Immature natural killer cell (primary cell): ENCODE data around the gene CSF1R. TPM values are rescaled to one million over a fixed set of nuclear protein-coding genes. Genes with fewer than 3 reads are reported as not detected.
"Not testable (repeated sequence)": the region's sequence is repeated elsewhere in the genome, so short reads cannot be mapped to it uniquely, and the experiment has no call there.

ENCODE experiments used
- DNase-seq, 3 donors: peaks; one replicate each; pipeline ENCODE4 v3.0.0; 2022; ENCODE audit warnings: mixed read lengths in 1 of 3
- H3K27ac Mint-ChIP-seq, 6 donors: one replicate each; pipeline ENCODE4 v1.8.0; 2020; ENCODE audit warnings: mixed read lengths in 6 of 6, mild to moderate bottlenecking in 5 of 6, inconsistent platforms in 4 of 6, moderate library complexity in 3 of 6
- H3K27me3 Mint-ChIP-seq, 3 donors: one replicate each; pipeline ENCODE4 v1.8.0; 2020 to 2021; ENCODE audit warnings: low read depth in 3 of 3, mild to moderate bottlenecking in 3 of 3, mixed read lengths in 3 of 3, moderate library complexity in 3 of 3, inconsistent platforms in 1 of 3
- H3K36me3 Mint-ChIP-seq, 3 donors: one replicate each; pipeline ENCODE4 v1.8.0; 2020; ENCODE audit warnings: mixed read lengths in 3 of 3, inconsistent platforms in 2 of 3, mild to moderate bottlenecking in 2 of 3
- H3K4me1 Mint-ChIP-seq, 2 donors: one replicate each; pipeline ENCODE4 v1.8.0; 2020; ENCODE audit warnings: inconsistent platforms in 2 of 2, mild to moderate bottlenecking in 2 of 2, mixed read lengths in 2 of 2, moderate library complexity in 1 of 2
- H3K4me3 Mint-ChIP-seq, 5 donors: one replicate each; pipeline ENCODE4 v1.8.0; 2020; ENCODE audit warnings: mild to moderate bottlenecking in 5 of 5, mixed read lengths in 5 of 5, inconsistent platforms in 3 of 5, moderate library complexity in 3 of 5
- H3K9me3 Mint-ChIP-seq, 6 donors: one replicate each; pipeline ENCODE4 v1.8.0; 2020; ENCODE audit warnings: mild to moderate bottlenecking in 6 of 6, mixed read lengths in 6 of 6, inconsistent platforms in 4 of 6, moderate library complexity in 3 of 6
- polyA plus RNA-seq, 3 donors: library from polyadenylated mRNA; unstranded; fragments of 300-500 nt; fragmentation: Illumina TruSeq; gene quantifications; one replicate each; pipeline ENCODE4 v1.2.3, GENCODE V29; 2021

CSF1R gene
- polyA plus RNA-seq, 3 donors from 2014 or later = 0.82 to 10.4 (median 2.5) TPM

GRCh38 chr5:150057052-150057451 lies 29.3 kb downstream of the CSF1R start:
- Mint-ChIP-seq H3K4me3 (no peak overlapping the region), H3K27ac (no peak overlapping the region)

GRCh38 chr5:150056075-150056443 lies 30.3 kb downstream of the CSF1R start:
- Mint-ChIP-seq H3K9me3 (no peaks in the 10 kb centered on the region), H3K4me3 (no peak overlapping the region), H3K36me3 (peaks cover 23 to 51% (median 27%) of the 10 kb centered on the region in 3 donors), H3K4me1 (no peaks in the 10 kb centered on the region), H3K27me3 (peaks cover 2 to 5% (median 4%) of the 10 kb centered on the region in 3 donors), H3K27ac (no peak overlapping the region)
- DNase-seq = no peak

More at GRCh38 chr5:150057052-150057451, 29.3 kb downstream of the CSF1R start:
- Mint-ChIP-seq H3K9me3 (no peaks in the 10 kb centered on the region), H3K27me3 (peaks cover 2 to 5% (median 2%) of the 10 kb centered on the region in 3 donors), H3K36me3 (peaks cover 15 to 41% (median 17%) of the 10 kb centered on the region in 3 donors), H3K4me1 (no peaks in the 10 kb centered on the region)
- DNase-seq = no peak

GRCh38 chr5:150055326-150056074 lies 30.9 kb downstream of the CSF1R start:
- H3K9me3 Mint-ChIP-seq = no peaks in the 10 kb centered on the region
- peaks cover 28 to 56% (median 32%) of the 10 kb centered on the region in 3 donors for H3K36me3 Mint-ChIP-seq
- H3K4me3 Mint-ChIP-seq = no peak overlapping the region

GRCh38 chr5:150054569-150054968 lies 31.8 kb downstream of the CSF1R start:
- H3K27me3 Mint-ChIP-seq = peaks cover 3 to 8% (median 6%) of the 10 kb centered on the region in 3 donors
- no peaks in the 10 kb centered on the region for H3K4me1 Mint-ChIP-seq
- H3K27ac Mint-ChIP-seq = no peak overlapping the region
- H3K4me3 Mint-ChIP-seq = no peak overlapping the region
- peaks cover 32 to 66% (median 40%) of the 10 kb centered on the region in 3 donors for H3K36me3 Mint-ChIP-seq
- DNase-seq = no peak
- H3K9me3 Mint-ChIP-seq = no peaks in the 10 kb centered on the region

More at GRCh38 chr5:150055326-150056074, 30.9 kb downstream of the CSF1R start:
- no peak overlapping the region for H3K27ac Mint-ChIP-seq
- no peak for DNase-seq
- H3K27me3 Mint-ChIP-seq = peaks cover 2 to 5% (median 4%) of the 10 kb centered on the region in 3 donors
- H3K4me1 Mint-ChIP-seq = no peaks in the 10 kb centered on the region

GRCh38 chr5:150053713-150054392 lies 32.5 kb downstream of the CSF1R start:
- no peak overlapping the region for H3K4me3 Mint-ChIP-seq
- H3K4me1 Mint-ChIP-seq = no peaks in the 10 kb centered on the region
- H3K9me3 Mint-ChIP-seq = no peaks in the 10 kb centered on the region
- DNase-seq = no peak
- H3K36me3 Mint-ChIP-seq = peaks cover 39 to 73% (median 47%) of the 10 kb centered on the region in 3 donors
- H3K27me3 Mint-ChIP-seq = peaks cover 9 to 12% (median 10%) of the 10 kb centered on the region in 3 donors
- no peak overlapping the region for H3K27ac Mint-ChIP-seq

- no peak for DNase-seq
- Mint-ChIP-seq H3K27ac (no peak overlapping the region), H3K36me3 (peaks cover 46 to 80% (median 54%) of the 10 kb centered on the region in 3 donors), H3K4me1 (peaks cover under 1 to 6% of the 10 kb centered on the region in 2 donors), H3K9me3 (no peaks in the 10 kb centered on the region), H3K27me3 (peaks cover 14 to 16% (median 14%) of the 10 kb centered on the region in 3 donors), H3K4me3 (no peak overlapping the region)
Observed at GRCh38 chr5:150052956-150053712, 33.2 kb downstream of the CSF1R start.

GRCh38 chr5:150052226-150052955 lies 34.0 kb downstream of the CSF1R start:
- no peaks in the 10 kb centered on the region for H3K9me3 Mint-ChIP-seq
- H3K27me3 Mint-ChIP-seq = peaks cover 14 to 21% (median 17%) of the 10 kb centered on the region in 3 donors
- H3K4me1 Mint-ChIP-seq = peaks cover 6 to 13% of the 10 kb centered on the region in 2 donors
- H3K36me3 Mint-ChIP-seq = peaks cover 54 to 87% (median 61%) of the 10 kb centered on the region in 3 donors
- H3K27ac Mint-ChIP-seq = no peak overlapping the region
- H3K4me3 Mint-ChIP-seq = no peak overlapping the region
- no peak for DNase-seq

- Mint-ChIP-seq H3K9me3 (no peaks in the 10 kb centered on the region), H3K27me3 (peaks cover 14 to 21% (median 17%) of the 10 kb centered on the region in 3 donors), H3K4me3 (no peak overlapping the region), H3K4me1 (peaks cover 11 to 18% of the 10 kb centered on the region in 2 donors), H3K36me3 (peaks cover 57 to 91% (median 65%) of the 10 kb centered on the region in 3 donors), H3K27ac (no peak overlapping the region)
- DNase-seq = no peak
Observed at GRCh38 chr5:150051657-150052195, 34.6 kb downstream of the CSF1R start.

- DNase-seq, H3K27ac Mint-ChIP-seq, H3K4me3 Mint-ChIP-seq, H3K9me3 Mint-ChIP-seq: not testable (repeated sequence)
- H3K36me3 Mint-ChIP-seq = peaks cover 59 to 81% (median 64%) of the 10 kb centered on the region in 3 donors
- peaks cover 19 to 25% (median 20%) of the 10 kb centered on the region in 3 donors for H3K27me3 Mint-ChIP-seq
- H3K4me1 Mint-ChIP-seq = peaks cover 23 to 31% of the 10 kb centered on the region in 2 donors
Observed at GRCh38 chr5:150050172-150050811, 36.1 kb downstream of the CSF1R start.

- peak overlapping the region; percentile 40 to 75 (median 70) for H3K4me3 Mint-ChIP-seq
- H3K9me3 Mint-ChIP-seq = no peaks in the 10 kb centered on the region
- H3K4me1 Mint-ChIP-seq = peaks cover 54 to 65% of the 10 kb centered on the region in 2 donors
- H3K27me3 Mint-ChIP-seq = peaks cover 19 to 28% (median 26%) of the 10 kb centered on the region in 3 donors
- H3K36me3 Mint-ChIP-seq = peaks cover 67 to 71% (median 69%) of the 10 kb centered on the region in 3 donors
- DNase-seq = peak; percentile 83 to 87 (median 84)
- peak overlapping the region in 5 of 6 donors; percentile 23 to 87 (median 81) for H3K27ac Mint-ChIP-seq
Observed at GRCh38 chr5:150046031-150046430, 40.3 kb downstream of the CSF1R start.

GRCh38 chr5:150045549-150045948 lies 40.8 kb downstream of the CSF1R start:
- Mint-ChIP-seq H3K36me3 (peaks cover 67 to 71% (median 69%) of the 10 kb centered on the region in 3 donors), H3K4me3 (peak overlapping the region; percentile 40 to 75 (median 70)), H3K4me1 (peaks cover 54 to 65% of the 10 kb centered on the region in 2 donors), H3K27me3 (peaks cover 19 to 28% (median 26%) of the 10 kb centered on the region in 3 donors), H3K27ac (peak overlapping the region in 5 of 6 donors; percentile 23 to 87 (median 81)), H3K9me3 (no peaks in the 10 kb centered on the region)
- DNase-seq = no peak

- H3K4me3 Mint-ChIP-seq = peak overlapping the region; percentile 29 to 73 (median 36)
- H3K27ac Mint-ChIP-seq = peak overlapping the region in 4 of 6 donors; percentile 34 to 87 (median 74)
- no peak for DNase-seq
- peaks cover 54 to 65% of the 10 kb centered on the region in 2 donors for H3K4me1 Mint-ChIP-seq
- H3K36me3 Mint-ChIP-seq = peaks cover 69 to 71% (median 69%) of the 10 kb centered on the region in 3 donors
- H3K9me3 Mint-ChIP-seq = no peaks in the 10 kb centered on the region
- peaks cover 14 to 28% (median 27%) of the 10 kb centered on the region in 3 donors for H3K27me3 Mint-ChIP-seq
Observed at GRCh38 chr5:150044712-150045111, 41.6 kb downstream of the CSF1R start.
